Upper lobe of left lung (tissue), 6 donors: ENCODE data around the gene STK16. TPM values are rescaled to one million over a fixed set of nuclear protein-coding genes. Genes with fewer than 3 reads are reported as not detected.
A peak's percentile ranks its signal among the peaks of the same experiment; 100 is the strongest.
"Not testable (repeated sequence)": the region's sequence is repeated elsewhere in the genome, so short reads cannot be mapped to it uniquely, and the experiment has no call there.

Source experiments
- ATAC-seq, 2 donors: fragments of 200-7000 bp; cut with Tn5 transposase; one replicate each; pipeline ENCODE4 v1.9.1; 2022; ENCODE audit warnings: mild to moderate bottlenecking in 2 of 2, moderate library complexity in 2 of 2; ENCODE audit not compliant: low FRiP score in 2 of 2
- DNase-seq, 2 donors: peaks; one replicate each; pipeline ENCODE4 v3.0.0-alpha.2; 2019 to 2020
- H3K27ac ChIP-seq, 4 donors: fragments of 200-600 bp; sonication (generic); one replicate each; pipeline ENCODE4 v1.5.1; 2016 to 2019
- H3K27me3 ChIP-seq, 4 donors: fragments of 200-600 bp; sonication (generic); one replicate each; pipeline ENCODE4 v1.5.1; 2017 to 2019
- H3K36me3 ChIP-seq, 4 donors: fragments of 200-600 bp; sonication (generic); one replicate each; pipeline ENCODE4 v1.5.1; 2016 to 2019
- H3K4me1 ChIP-seq, 4 donors: fragments of 200-600 bp; sonication (generic); one replicate each; pipeline ENCODE4 v1.5.1; 2018 to 2019
- H3K4me3 ChIP-seq, 4 donors: fragments of 200-600 bp; sonication (generic); one replicate each; pipeline ENCODE4 v1.5.1; 2017 to 2019; ENCODE audit warnings: mild to moderate bottlenecking in 2 of 4, moderate library complexity in 1 of 4
- H3K9me3 ChIP-seq, 4 donors: fragments of 200-600 bp; sonication (generic); one replicate each; pipeline ENCODE4 v1.5.1; 2018 to 2019
- EP300 ChIP-seq, 4 donors: sonication (generic); formaldehyde crosslinking; IDR thresholded peaks; one replicate each; pipeline ENCODE4 v1.5.1; 2017; ENCODE audit warnings: antibody characterized with exemption in 4 of 4, control low read depth in 2 of 4
- POLR2A ChIP-seq, 4 donors: fragments of 450-650 bp; IDR thresholded peaks; one replicate each; pipeline ENCODE4 v1.5.1; 2016 to 2017; ENCODE audit warnings: antibody characterized with exemption in 4 of 4, mild to moderate bottlenecking in 2 of 4
- POLR2AphosphoS5 ChIP-seq, 2 donors: sonication (generic); formaldehyde crosslinking; IDR thresholded peaks; one replicate each; pipeline ENCODE4 v1.5.1; 2017; ENCODE audit warnings: antibody characterized with exemption in 2 of 2
- WGBS, 2 donors: methylation state at CpG; one replicate each; pipeline ENCODE4 v1.1.5; 2017 to 2018; 5-methylcytosine and 5-hydroxymethylcytosine counted together
- total RNA-seq, 6 donors: library from RNA; depleted of rRNA in 4 of 6; stranded (reverse); fragments of >200 nt in 4 of 6; gene quantifications; one replicate each; pipeline versions ENCODE4 v1.1.0 to v1.2.1, GENCODE V29; 2016 to 2021
- TF ChIP-seq, protein P1 (sequence below), 6 experiments: fragments of 450-650 bp in 4 of 6; fragments of 200-600 bp in 2 of 6; sonication (generic) in 2 of 6; IDR thresholded peaks; one replicate each; pipeline ENCODE4 v1.5.1; 2016 to 2019; ENCODE audit warnings: antibody characterized with exemption in 6 of 6
- donor health status: DM: no; HTN: no; CAD: no; lungs with moderate emphysema.
- donor health status: DM: no; HTN: yes; CAD: no; lungs with severe emphysema.

STK16 gene
- total RNA-seq, 6 donors from 2014 or later = 12.6 to 28.3 (median 15.7) TPM

DNA sequence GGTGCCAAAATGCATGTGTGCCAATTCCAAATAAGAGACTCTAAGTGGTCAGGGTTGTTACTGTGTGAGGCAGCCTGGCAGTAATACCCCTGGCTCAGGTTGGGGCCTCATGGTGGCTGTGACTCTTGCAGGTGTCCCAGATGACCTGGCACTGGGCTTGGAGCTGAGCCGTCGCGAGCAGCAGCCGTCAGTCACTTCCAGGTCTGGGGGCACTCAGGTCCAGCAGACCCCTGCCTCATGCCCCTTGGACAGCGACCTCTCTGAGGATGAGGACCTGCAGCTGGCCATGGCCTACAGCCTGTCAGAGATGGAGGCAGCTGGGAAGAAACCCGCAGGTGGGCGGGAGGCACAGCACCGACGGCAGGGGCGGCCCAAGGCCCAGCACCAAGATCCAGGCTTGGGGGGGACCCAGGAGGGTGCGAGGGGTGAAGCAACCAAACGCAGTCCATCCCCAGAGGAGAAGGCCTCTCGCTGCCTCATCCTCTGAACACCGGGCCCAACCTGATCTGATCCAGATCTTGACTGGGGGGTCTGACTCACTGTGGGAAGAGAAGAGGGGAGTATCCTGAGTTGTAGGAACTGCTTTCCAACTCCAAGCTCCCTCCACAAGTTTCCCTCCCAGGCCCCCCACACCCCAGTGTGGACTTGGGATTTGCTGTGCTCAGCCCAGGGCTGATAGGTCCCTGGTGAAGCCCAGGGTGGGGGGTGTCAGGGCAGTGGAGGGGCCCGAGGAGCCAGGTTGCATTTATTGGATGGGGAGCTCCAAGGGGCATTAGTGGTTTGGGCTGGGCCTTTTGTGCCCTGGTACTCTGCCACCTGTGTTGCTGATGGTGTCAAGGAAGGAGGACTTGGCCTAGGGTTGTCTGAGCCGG is 39.5 kb downstream of the STK16 start:
- DNase-seq (peak in 1 of 2 donors; percentile 55), ATAC-seq (no peak)
- peaks cover 17 to 64% (median 54%) of the 10 kb centered on the region in 4 donors for H3K36me3 ChIP-seq
- H3K4me3 ChIP-seq = no peak overlapping the region
- no peaks in the 10 kb centered on the region for H3K27me3 ChIP-seq
- peaks cover 6 to 15% (median 11%) of the 10 kb centered on the region in 4 donors for H3K4me1 ChIP-seq
- no peak overlapping the region for H3K27ac ChIP-seq
- H3K9me3 ChIP-seq = no peaks in the 10 kb centered on the region
- TF ChIP-seq, protein P1, sequence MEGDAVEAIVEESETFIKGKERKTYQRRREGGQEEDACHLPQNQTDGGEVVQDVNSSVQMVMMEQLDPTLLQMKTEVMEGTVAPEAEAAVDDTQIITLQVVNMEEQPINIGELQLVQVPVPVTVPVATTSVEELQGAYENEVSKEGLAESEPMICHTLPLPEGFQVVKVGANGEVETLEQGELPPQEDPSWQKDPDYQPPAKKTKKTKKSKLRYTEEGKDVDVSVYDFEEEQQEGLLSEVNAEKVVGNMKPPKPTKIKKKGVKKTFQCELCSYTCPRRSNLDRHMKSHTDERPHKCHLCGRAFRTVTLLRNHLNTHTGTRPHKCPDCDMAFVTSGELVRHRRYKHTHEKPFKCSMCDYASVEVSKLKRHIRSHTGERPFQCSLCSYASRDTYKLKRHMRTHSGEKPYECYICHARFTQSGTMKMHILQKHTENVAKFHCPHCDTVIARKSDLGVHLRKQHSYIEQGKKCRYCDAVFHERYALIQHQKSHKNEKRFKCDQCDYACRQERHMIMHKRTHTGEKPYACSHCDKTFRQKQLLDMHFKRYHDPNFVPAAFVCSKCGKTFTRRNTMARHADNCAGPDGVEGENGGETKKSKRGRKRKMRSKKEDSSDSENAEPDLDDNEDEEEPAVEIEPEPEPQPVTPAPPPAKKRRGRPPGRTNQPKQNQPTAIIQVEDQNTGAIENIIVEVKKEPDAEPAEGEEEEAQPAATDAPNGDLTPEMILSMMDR (IDR thresholded peaks at IDR 0.05) = no peak
- TF ChIP-seq EP300 (IDR thresholded peaks at IDR 0.05) = no peak
- TF ChIP-seq POLR2AphosphoS5 (IDR thresholded peaks at IDR 0.05) = no peak
- no peak for TF ChIP-seq POLR2A (IDR thresholded peaks at IDR 0.05)
- 94 to 97% methylated on average over 6 to 16 of the region's 16 CpGs for WGBS, 2 donors

DNA sequence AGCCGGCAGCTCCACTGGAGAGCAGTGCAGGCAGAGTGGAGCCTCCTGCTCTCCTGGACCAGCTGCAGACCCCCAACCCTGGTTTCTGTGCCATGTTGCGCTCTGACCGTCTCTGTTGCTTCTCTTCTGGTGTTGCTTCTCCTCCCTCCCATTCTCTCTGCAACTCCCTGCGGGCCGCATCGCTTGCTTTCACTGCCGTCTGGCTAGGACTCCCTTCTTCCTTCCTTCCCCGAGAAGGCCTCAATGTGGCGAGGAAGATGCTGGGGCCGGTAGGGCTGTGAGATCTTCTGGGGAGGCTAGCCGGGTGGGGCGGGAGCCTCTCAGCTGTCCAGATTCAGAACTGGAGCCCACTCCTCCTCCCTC is 40.1 kb downstream of the STK16 start:
- DNase-seq = peak in 1 of 2 donors; percentile 20
- H3K9me3 ChIP-seq = no peaks in the 10 kb centered on the region
- TF ChIP-seq POLR2A (IDR thresholded peaks at IDR 0.05) (no peak), EP300 (IDR thresholded peaks at IDR 0.05) (no peak), POLR2AphosphoS5 (IDR thresholded peaks at IDR 0.05) (no peak)
- TF ChIP-seq, protein P1 (IDR thresholded peaks at IDR 0.05) = no peak
- no peaks in the 10 kb centered on the region for H3K27me3 ChIP-seq
- H3K27ac ChIP-seq = no peak overlapping the region
- H3K4me3 ChIP-seq = no peak overlapping the region
- H3K36me3 ChIP-seq = peaks cover 17 to 64% (median 54%) of the 10 kb centered on the region in 4 donors
- ATAC-seq = no peak
- H3K4me1 ChIP-seq = peaks cover 0 to 12% (median 6%) of the 10 kb centered on the region in 4 donors
- WGBS, 2 donors = 92% methylated on average over 12 of the region's 12 CpGs

DNA sequence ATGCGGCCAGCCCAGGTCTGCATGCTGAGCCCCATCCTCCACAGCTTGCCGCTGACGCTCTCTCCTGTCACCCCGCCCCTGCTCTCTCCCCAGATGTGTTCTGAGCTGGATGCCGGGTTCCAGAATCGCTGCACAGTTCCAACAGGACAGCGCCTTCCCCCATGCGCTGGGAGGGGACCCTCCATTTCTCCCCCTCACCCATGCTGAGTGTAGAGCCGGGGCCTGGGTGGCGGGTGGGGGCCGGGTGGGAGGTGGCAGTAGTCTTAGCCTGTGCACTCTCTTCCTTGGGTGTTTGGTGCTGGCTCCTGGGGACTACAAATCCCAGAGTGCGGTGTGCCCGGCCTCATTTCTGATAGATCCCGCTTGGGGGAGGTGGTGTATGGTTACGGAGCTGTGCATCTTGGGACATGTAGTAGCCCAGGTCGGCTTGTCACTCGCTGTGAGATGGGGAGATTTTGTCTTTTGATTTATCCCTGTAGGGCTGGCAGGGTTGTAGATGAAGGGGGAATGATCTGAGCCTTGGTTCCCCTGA is 40.7 kb downstream of the STK16 start:
- Histone ChIP-seq H3K9me3 (no peaks in the 10 kb centered on the region), H3K4me1 (peaks cover 0 to 8% (median 3%) of the 10 kb centered on the region in 4 donors), H3K36me3 (peaks cover 17 to 60% (median 51%) of the 10 kb centered on the region in 4 donors), H3K27me3 (no peaks in the 10 kb centered on the region), H3K27ac (peak overlapping the region in 1 of 4 donors; percentile 40), H3K4me3 (no peak overlapping the region)
- WGBS, 2 donors = 70 to 91% methylated on average over 5 to 17 of the region's 17 CpGs
- DNase-seq (peak in 1 of 2 donors; percentile 25), ATAC-seq (peak in 1 of 2 donors; percentile 3)
- TF ChIP-seq POLR2AphosphoS5 (IDR thresholded peaks at IDR 0.05) (no peak), POLR2A (IDR thresholded peaks at IDR 0.05) (no peak), EP300 (IDR thresholded peaks at IDR 0.05) (no peak)

DNA sequence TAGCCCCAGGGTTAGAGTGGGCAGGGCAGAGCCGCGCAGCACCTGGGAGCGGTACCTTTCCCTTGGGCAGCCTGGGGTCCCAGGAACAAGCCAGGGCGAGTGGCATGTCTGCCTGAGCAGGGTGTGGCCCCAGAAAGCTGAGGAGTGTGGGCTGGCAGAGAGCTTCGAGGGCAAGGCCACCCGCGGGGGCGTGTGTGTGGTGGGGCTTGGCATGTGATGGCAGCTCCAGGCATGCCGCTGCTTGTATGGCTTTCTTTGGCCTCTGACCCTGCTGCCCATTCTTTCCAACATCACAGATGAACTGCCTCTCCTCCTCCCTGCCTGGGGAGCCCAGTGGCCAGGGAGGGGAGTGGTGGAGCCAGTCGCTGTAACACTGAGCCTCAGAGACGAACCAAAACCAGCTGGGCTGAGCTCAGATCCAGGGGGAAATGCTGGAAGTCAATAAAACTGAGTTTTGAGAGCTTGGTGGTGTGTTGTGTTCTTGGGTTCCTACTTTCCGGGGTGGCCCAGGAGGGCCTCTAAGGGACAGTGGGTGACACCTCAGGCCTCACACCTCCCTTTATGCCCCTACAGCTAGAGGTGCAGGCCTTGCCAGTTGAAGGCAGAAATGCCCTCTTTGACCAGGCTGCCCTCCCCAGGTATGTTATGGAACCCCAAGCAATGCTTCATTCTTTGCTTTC is 41.3 kb downstream of the STK16 start:
- Histone ChIP-seq H3K36me3 (peaks cover 17 to 53% (median 47%) of the 10 kb centered on the region in 4 donors), H3K4me3 (no peak overlapping the region), H3K27ac (peak overlapping the region in 1 of 4 donors; percentile 40), H3K9me3 (no peaks in the 10 kb centered on the region), H3K4me1 (peaks cover 0 to 5% (median 2%) of the 10 kb centered on the region in 4 donors), H3K27me3 (no peaks in the 10 kb centered on the region)
- DNase-seq = peak in 1 of 2 donors; percentile 79
- 78 to 82% methylated on average over 12 of the region's 12 CpGs for WGBS, 2 donors
- no peak for ATAC-seq
- TF ChIP-seq EP300 (IDR thresholded peaks at IDR 0.05) (no peak), POLR2A (IDR thresholded peaks at IDR 0.05) (no peak)

DNA sequence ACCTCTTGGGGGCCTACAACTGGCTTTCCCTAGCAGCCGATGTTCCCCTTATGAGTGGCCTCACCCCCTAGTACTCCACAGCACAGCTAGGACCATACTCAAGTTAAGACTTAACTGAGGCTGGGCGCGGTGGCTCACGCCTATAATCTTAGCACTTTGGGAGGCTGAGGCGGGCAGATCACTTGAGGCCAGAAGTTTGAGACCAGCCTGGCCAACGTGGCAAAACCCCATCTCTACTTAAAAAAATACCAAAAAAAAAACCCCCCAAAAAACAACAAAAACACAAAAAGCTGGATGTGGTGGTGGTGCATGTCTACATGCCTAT is 41.8 kb downstream of the STK16 start:
- not testable (repeated sequence) for H3K27me3 ChIP-seq, H3K4me1 ChIP-seq, ATAC-seq, H3K4me3 ChIP-seq, H3K9me3 ChIP-seq, H3K27ac ChIP-seq, DNase-seq
- peaks cover 13 to 48% (median 42%) of the 10 kb centered on the region in 4 donors for H3K36me3 ChIP-seq
- 87 to 89% methylated on average over 6 of the region's 6 CpGs for WGBS, 2 donors
